CD8-positive, alpha-beta memory T cell (primary cell): ENCODE results near the gene ANKRD33B. TPM values are rescaled to one million over a fixed set of nuclear protein-coding genes. Genes with fewer than 3 reads are reported as not detected.
A peak's percentile ranks its signal among the peaks of the same experiment; 100 is the strongest.
"Not testable (repeated sequence)": the region's sequence is repeated elsewhere in the genome, so short reads cannot be mapped to it uniquely, and the experiment has no call there.

Experiments used
- CTCF ChIA-PET: fragments of 350-600 bp; sonication (Branson Sonifier 250); formaldehyde crosslinking; loops from one replicate; lab custom pipeline; 2021; ENCODE audit warnings: antibody characterized with exemption; lab: Charles Lee
- POLR2A ChIA-PET: fragments of 350-600 bp; sonication (Branson Sonifier 250); formaldehyde crosslinking; loops from one replicate; lab custom pipeline; 2021; ENCODE audit warnings: antibody characterized with exemption; lab: Charles Lee
- DNase-seq, 5 donors: peaks; one replicate each; pipeline versions ENCODE4 v3.0.0 to v3.0.0-alpha.2; 2020 to 2022; ENCODE audit warnings: mixed read lengths in 1 of 5
- H3K27ac ChIP-seq: one replicate; pipeline ENCODE4 v1.7.0; 2013; ENCODE audit warnings: low read depth, mild to moderate bottlenecking, low read length, moderate library complexity
- H3K27me3 ChIP-seq: 2 replicates; pipeline ENCODE4 v1.7.0; 2013; ENCODE audit warnings: low read length, mild to moderate bottlenecking; ENCODE audit not compliant: insufficient read depth, poor library complexity, severe bottlenecking
- H3K36me3 ChIP-seq: 2 replicates; pipeline ENCODE4 v1.7.0; 2013; ENCODE audit warnings: mild to moderate bottlenecking, low read length, moderate library complexity; ENCODE audit not compliant: insufficient read depth
- H3K4me1 ChIP-seq: 2 replicates; pipeline ENCODE4 v1.7.0; 2013; ENCODE audit warnings: mild to moderate bottlenecking, low read length, moderate library complexity; ENCODE audit not compliant: insufficient read depth
- H3K4me3 ChIP-seq: 2 replicates; pipeline ENCODE4 v1.7.0; 2013; ENCODE audit warnings: mild to moderate bottlenecking, low read length
- H3K9me3 ChIP-seq: 2 replicates; pipeline ENCODE4 v1.7.0; 2013; ENCODE audit warnings: mild to moderate bottlenecking, low read length
- H3K27ac Mint-ChIP-seq, 8 donors: one replicate each; pipeline ENCODE4 v1.8.0; 2020 to 2021; ENCODE audit warnings: mixed read lengths in 8 of 8, mild to moderate bottlenecking in 6 of 8, inconsistent platforms in 3 of 8, moderate library complexity in 3 of 8
- H3K27me3 Mint-ChIP-seq, 2 donors: one replicate each; pipeline ENCODE4 v1.8.0; 2020 to 2021; ENCODE audit warnings: mixed read lengths in 2 of 2, mild to moderate bottlenecking in 1 of 2, moderate library complexity in 1 of 2
- H3K36me3 Mint-ChIP-seq, 3 donors: one replicate each; pipeline ENCODE4 v1.8.0; 2020 to 2021; ENCODE audit warnings: mixed read lengths in 3 of 3, inconsistent platforms in 1 of 3, mild to moderate bottlenecking in 1 of 3
- H3K4me1 Mint-ChIP-seq, 3 donors: one replicate each; pipeline ENCODE4 v1.8.0; 2020 to 2021; ENCODE audit warnings: mixed read lengths in 3 of 3, inconsistent platforms in 1 of 3, mild to moderate bottlenecking in 1 of 3
- H3K4me3 Mint-ChIP-seq, 7 donors: one replicate each; pipeline ENCODE4 v1.8.0; 2020 to 2021; ENCODE audit warnings: mixed read lengths in 7 of 7, mild to moderate bottlenecking in 6 of 7, moderate library complexity in 4 of 7, inconsistent platforms in 2 of 7
- H3K9me3 Mint-ChIP-seq, 5 donors: one replicate each; pipeline ENCODE4 v1.8.0; 2020 to 2022; ENCODE audit warnings: mixed read lengths in 5 of 5, mild to moderate bottlenecking in 3 of 5, moderate library complexity in 2 of 5, inconsistent platforms in 1 of 5
- polyA plus RNA-seq: library from polyadenylated mRNA; unstranded; fragments of 300-500 nt; fragmentation: Illumina TruSeq; gene quantifications from one replicate; pipeline ENCODE4 v1.2.3, GENCODE V29; 2021
- total RNA-seq, 2 experiments: library from RNA; stranded (reverse); gene quantifications; one replicate each; pipeline ENCODE4 v1.2.3, GENCODE V29; 2021

ANKRD33B gene
- total and polyA plus RNA-seq, 3 experiments from 2014 or later, result 0.06 to 32.7 (median 29.6) TPM

DNA sequence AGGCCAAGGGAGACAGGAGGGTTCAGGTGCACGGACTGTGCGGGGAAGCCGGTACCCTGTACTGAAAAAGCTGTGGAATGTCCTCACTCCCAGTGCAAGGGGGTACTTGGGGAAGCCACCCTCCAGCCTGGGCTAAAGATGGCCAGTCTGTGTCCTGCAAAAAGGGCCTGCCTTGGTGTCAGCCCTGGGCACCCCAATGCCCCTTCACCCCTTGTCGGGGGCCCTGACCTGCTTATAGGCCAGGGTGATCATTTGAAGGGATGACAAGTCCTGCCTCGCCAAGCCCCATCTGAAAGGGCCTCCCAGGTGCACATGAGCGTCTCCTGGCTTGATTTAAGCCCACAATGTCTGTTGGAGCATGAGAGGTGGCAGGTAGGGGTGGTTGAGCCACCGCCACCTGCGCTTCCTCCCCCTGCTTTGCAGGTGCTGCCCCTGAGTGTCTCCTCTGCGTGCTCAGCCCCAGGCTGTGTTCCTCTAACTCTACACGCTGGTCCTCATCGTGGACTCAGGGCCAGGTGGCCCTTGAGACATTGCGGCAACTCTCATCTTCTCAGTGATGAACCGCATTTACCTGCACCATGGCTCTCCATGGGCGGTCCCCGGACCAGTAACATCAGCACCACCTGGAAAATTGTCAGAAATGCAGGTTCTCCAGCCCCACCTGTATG, 97.0 kb downstream of the ANKRD33B start:
- no peaks in the 10 kb centered on the region for H3K9me3 ChIP-seq

GRCh38 chr5:10661401-10661800, 97.5 kb downstream of the ANKRD33B start:
- Histone ChIP-seq H3K27ac (no peak overlapping the region), H3K4me1 (no peaks in the 10 kb centered on the region), H3K9me3 (no peaks in the 10 kb centered on the region), H3K36me3 (no peaks in the 10 kb centered on the region), H3K4me3 (no peak overlapping the region), H3K27me3 (no peaks in the 10 kb centered on the region)
- ChIA-PET POLR2A (no interaction called here), CTCF (no interaction called here)
- no peak for DNase-seq
- no peaks in the 10 kb centered on the region for H3K9me3 Mint-ChIP-seq
- no peaks in the 10 kb centered on the region for H3K36me3 Mint-ChIP-seq
- H3K27me3 Mint-ChIP-seq, result peaks cover 0 to 4% of the 10 kb centered on the region in 2 donors
- H3K4me1 Mint-ChIP-seq, result no peaks in the 10 kb centered on the region
- H3K4me3 Mint-ChIP-seq, result no peak overlapping the region
- no peak overlapping the region for H3K27ac Mint-ChIP-seq

More for the DNA sequence above, 97.0 kb downstream of the ANKRD33B start:
- Mint-ChIP-seq H3K27me3 (peaks cover 0 to 4% of the 10 kb centered on the region in 2 donors), H3K4me1 (no peaks in the 10 kb centered on the region), H3K4me3 (no peak overlapping the region), H3K9me3 (no peaks in the 10 kb centered on the region), H3K27ac (no peak overlapping the region), H3K36me3 (no peaks in the 10 kb centered on the region)
- no peak for DNase-seq
- Histone ChIP-seq H3K4me1 (no peaks in the 10 kb centered on the region), H3K27me3 (no peaks in the 10 kb centered on the region), H3K27ac (no peak overlapping the region), H3K36me3 (no peaks in the 10 kb centered on the region), H3K4me3 (no peak overlapping the region)
- ChIA-PET POLR2A (no interaction called here), CTCF (no interaction called here)

DNA sequence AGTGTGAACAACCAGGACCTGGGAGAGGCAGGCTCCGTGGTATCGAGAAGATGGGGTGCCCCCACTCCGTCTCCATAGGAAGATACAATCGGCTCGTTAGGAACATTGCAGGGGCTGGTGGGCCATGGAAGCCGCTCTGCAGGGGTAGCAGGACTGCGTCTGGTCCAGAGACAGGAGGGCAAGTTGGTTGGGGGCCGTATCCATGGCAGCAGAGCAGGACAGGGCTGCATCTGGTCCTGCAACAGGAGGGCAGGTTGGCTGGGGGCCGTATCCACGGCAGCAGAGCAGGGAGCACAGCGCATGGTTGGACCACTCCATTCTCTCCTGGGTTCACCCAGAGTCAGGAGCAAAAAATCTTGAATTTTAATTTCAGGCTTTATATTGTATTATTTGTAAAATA, 98.2 kb downstream of the ANKRD33B start:
- Mint-ChIP-seq H3K4me1 (no peaks in the 10 kb centered on the region), H3K4me3 (no peak overlapping the region), H3K27ac (no peak overlapping the region), H3K36me3 (no peaks in the 10 kb centered on the region), H3K9me3 (no peaks in the 10 kb centered on the region), H3K27me3 (peaks cover 0 to 4% of the 10 kb centered on the region in 2 donors)
- Histone ChIP-seq H3K4me3 (no peak overlapping the region), H3K36me3 (no peaks in the 10 kb centered on the region), H3K27me3 (no peaks in the 10 kb centered on the region), H3K4me1 (no peaks in the 10 kb centered on the region), H3K27ac (no peak overlapping the region), H3K9me3 (no peaks in the 10 kb centered on the region)
- CTCF ChIA-PET, result no interaction called here
- DNase-seq, result no peak
- POLR2A ChIA-PET, result no interaction called here

- CTCF ChIA-PET, result no interaction called here
- DNase-seq, result no peak
- no peak overlapping the region for H3K27ac Mint-ChIP-seq
Observed at GRCh38 chr5:10662661-10663488, 99.0 kb downstream of the ANKRD33B start.

DNA sequence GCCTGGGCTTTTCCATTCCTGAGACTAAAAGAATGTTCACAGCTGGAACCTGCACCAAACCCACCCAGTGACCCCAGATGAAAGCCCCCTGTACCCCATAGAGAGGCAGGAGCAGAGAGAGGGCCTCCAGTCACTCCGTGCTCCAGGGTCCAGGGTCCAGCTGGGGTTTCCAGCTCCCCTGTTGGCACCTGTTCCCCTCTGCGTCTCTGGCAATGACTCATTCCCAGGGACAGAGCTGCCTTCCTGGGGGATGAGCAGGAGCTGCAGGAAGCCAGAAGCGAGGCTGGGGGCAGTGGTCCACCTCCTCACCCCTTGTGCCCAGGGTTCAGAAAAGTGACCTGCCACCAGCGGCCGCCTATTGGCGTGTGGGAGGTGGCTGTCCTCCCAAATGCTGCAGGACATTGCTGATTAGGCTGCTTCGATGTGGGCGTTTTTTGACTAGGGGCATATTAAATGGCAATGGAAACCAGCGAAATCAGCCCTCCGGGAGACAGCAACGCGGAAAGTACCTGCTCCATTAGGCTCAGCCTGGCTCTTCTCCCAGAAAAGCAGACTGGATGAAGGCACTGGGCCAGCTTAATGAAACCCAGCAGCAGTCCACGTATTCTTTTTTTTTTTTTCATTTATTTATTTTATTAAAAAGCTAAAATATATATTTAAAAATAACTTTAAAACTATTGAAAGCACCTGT, 99.8 kb downstream of the ANKRD33B start:
- peaks cover 0 to 4% of the 10 kb centered on the region in 2 donors for H3K27me3 Mint-ChIP-seq
- H3K4me3 ChIP-seq, result no peak overlapping the region
- H3K27me3 ChIP-seq, result no peaks in the 10 kb centered on the region
- CTCF ChIA-PET, result no interaction called here
- no peaks in the 10 kb centered on the region for H3K4me1 ChIP-seq
- no peaks in the 10 kb centered on the region for H3K4me1 Mint-ChIP-seq
- no peaks in the 10 kb centered on the region for H3K36me3 ChIP-seq
- no peaks in the 10 kb centered on the region for H3K9me3 Mint-ChIP-seq
- POLR2A ChIA-PET, result no interaction called here
- H3K27ac Mint-ChIP-seq, result no peak overlapping the region
- H3K9me3 ChIP-seq, result no peaks in the 10 kb centered on the region
- DNase-seq, result no peak
- no peaks in the 10 kb centered on the region for H3K36me3 Mint-ChIP-seq
- no peak overlapping the region for H3K27ac ChIP-seq
- H3K4me3 Mint-ChIP-seq, result no peak overlapping the region

More at GRCh38 chr5:10662661-10663488, 99.0 kb downstream of the ANKRD33B start:
- H3K27ac ChIP-seq, result no peak overlapping the region
- H3K4me1 ChIP-seq, result no peaks in the 10 kb centered on the region
- H3K4me3 ChIP-seq, result no peak overlapping the region
- no peaks in the 10 kb centered on the region for H3K27me3 ChIP-seq
- peaks cover 0 to 4% of the 10 kb centered on the region in 2 donors for H3K27me3 Mint-ChIP-seq
- H3K36me3 ChIP-seq, result no peaks in the 10 kb centered on the region
- H3K9me3 ChIP-seq, result no peaks in the 10 kb centered on the region
- H3K9me3 Mint-ChIP-seq, result no peaks in the 10 kb centered on the region
- no peak overlapping the region for H3K4me3 Mint-ChIP-seq
- POLR2A ChIA-PET, result no interaction called here
- H3K36me3 Mint-ChIP-seq, result no peaks in the 10 kb centered on the region
- no peaks in the 10 kb centered on the region for H3K4me1 Mint-ChIP-seq

- H3K36me3 Mint-ChIP-seq, CTCF ChIA-PET, H3K27me3 Mint-ChIP-seq, POLR2A ChIA-PET, H3K9me3 ChIP-seq, H3K4me3 ChIP-seq, DNase-seq, H3K27ac ChIP-seq, H3K9me3 Mint-ChIP-seq, H3K4me1 Mint-ChIP-seq, H3K4me3 Mint-ChIP-seq, H3K27ac Mint-ChIP-seq, H3K36me3 ChIP-seq, H3K4me1 ChIP-seq, H3K27me3 ChIP-seq: not testable (repeated sequence)
Observed at GRCh38 chr5:10664180-10664769, 100.4 kb downstream of the ANKRD33B start.

DNA sequence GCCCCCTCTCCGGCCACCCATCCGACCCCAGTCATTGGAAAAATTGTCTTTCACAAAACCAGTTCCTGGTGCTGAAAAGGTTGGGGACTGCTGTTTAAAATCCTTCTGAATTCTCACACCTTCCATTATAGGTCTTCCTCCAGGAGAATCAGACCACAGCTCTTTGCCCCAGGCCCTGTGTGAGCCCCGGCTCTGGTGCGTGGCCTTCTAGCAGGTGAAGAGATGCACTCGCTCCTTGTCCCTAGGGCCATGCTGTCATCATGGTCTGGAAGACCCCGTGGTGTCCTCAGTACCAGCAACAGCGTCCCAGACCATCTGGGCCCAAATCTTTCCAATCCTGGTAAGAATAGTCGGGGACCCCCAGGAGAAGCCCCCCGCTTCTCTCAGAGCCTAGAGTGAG, 101.9 kb downstream of the ANKRD33B start:
- ChIA-PET CTCF (no interaction called here), POLR2A (no interaction called here)
- no peaks in the 10 kb centered on the region for H3K4me1 Mint-ChIP-seq
- no peak overlapping the region for H3K27ac ChIP-seq
- no peaks in the 10 kb centered on the region for H3K4me1 ChIP-seq
- no peaks in the 10 kb centered on the region for H3K9me3 ChIP-seq
- H3K36me3 Mint-ChIP-seq, result no peaks in the 10 kb centered on the region
- no peaks in the 10 kb centered on the region for H3K9me3 Mint-ChIP-seq
- no peak for DNase-seq
- H3K36me3 ChIP-seq, result no peaks in the 10 kb centered on the region
- no peak overlapping the region for H3K4me3 Mint-ChIP-seq
- no peak overlapping the region for H3K4me3 ChIP-seq
- peaks cover 1 to 4% of the 10 kb centered on the region in 2 donors for H3K27me3 Mint-ChIP-seq
- H3K27ac Mint-ChIP-seq, result peak overlapping the region in 1 of 8 donors; percentile 7
- no peaks in the 10 kb centered on the region for H3K27me3 ChIP-seq
